Neural cell (in vitro differentiated cells): Measurements from ENCODE around the gene GALNT5. TPM values are rescaled to one million over a fixed set of nuclear protein-coding genes. Genes with fewer than 3 reads are reported as not detected.

Source experiments
- H2AFZ ChIP-seq: fragments of 200-600, 300-800 bp; sonication (generic), shearing (Covaris generic); 2 replicates; pipeline ENCODE4 v1.6.0; 2014; ENCODE audit warnings: low read depth, mild to moderate bottlenecking, antibody characterized with exemption, low read length, moderate library complexity
- H3F3A ChIP-seq: fragments of 200-600 bp; shearing (Covaris generic); 2 replicates; pipeline ENCODE4 v1.6.1; 2016; ENCODE audit warnings: mild to moderate bottlenecking, moderate library complexity, mixed read lengths, antibody characterized with exemption, low read length; ENCODE audit not compliant: insufficient read depth, poor library complexity, severe bottlenecking
- H3K27ac ChIP-seq: fragments of 200-600, 300-800 bp; sonication (generic), shearing (Covaris generic); 2 replicates; pipeline ENCODE4 v1.5.1; 2014; ENCODE audit warnings: mild to moderate bottlenecking, low read length, moderate library complexity
- H3K27me3 ChIP-seq: fragments of 300-800, 200-600 bp; sonication (generic), shearing (Covaris generic); 2 replicates; pipeline ENCODE4 v1.6.0; 2014; ENCODE audit warnings: mild to moderate bottlenecking, low read depth, low read length, moderate library complexity; ENCODE audit not compliant: insufficient read depth
- H3K36me3 ChIP-seq: fragments of 300-800, 200-600 bp; sonication (generic), shearing (Covaris generic); 2 replicates; pipeline ENCODE4 v1.5.1; 2014; ENCODE audit warnings: mild to moderate bottlenecking, antibody characterized with exemption, low read length, moderate library complexity; ENCODE audit not compliant: insufficient read depth
- H3K4me2 ChIP-seq: fragments of 300-800, 200-600 bp; sonication (generic), shearing (Covaris generic); 2 replicates; pipeline ENCODE4 v1.6.0; 2014; ENCODE audit warnings: mild to moderate bottlenecking, low read length
- H3K4me3 ChIP-seq: fragments of 300-800, 200-600 bp; sonication (generic), shearing (Covaris generic); 2 replicates; pipeline ENCODE4 v1.5.1; 2014; ENCODE audit warnings: mild to moderate bottlenecking, low read length, moderate library complexity
- H3K79me2 ChIP-seq: fragments of 200-600 bp; shearing (Covaris generic); replicated peaks from 2 replicates; pipeline ENCODE4 v1.6.0; 2014; ENCODE audit warnings: mild to moderate bottlenecking, low read length, moderate library complexity; ENCODE audit not compliant: insufficient read depth
- H3K9ac ChIP-seq: fragments of 300-800, 200-600 bp; sonication (generic), shearing (Covaris generic); 2 replicates; pipeline ENCODE4 v1.6.1; 2016; ENCODE audit warnings: mild to moderate bottlenecking, low read length, mixed read lengths
- H3K9me2 ChIP-seq: fragments of 200-600 bp; shearing (Covaris generic); 2 replicates; pipeline ENCODE4 v1.6.1; 2016; ENCODE audit warnings: mild to moderate bottlenecking, low read length, mixed read lengths; ENCODE audit not compliant: insufficient read depth
- H3K9me3 ChIP-seq: fragments of 200-600, 300-800 bp; sonication (generic), shearing (Covaris generic); 2 replicates; pipeline ENCODE4 v1.6.1; 2016; ENCODE audit warnings: mild to moderate bottlenecking, mixed run types, low read length, moderate library complexity, mixed read lengths
- H4K20me1 ChIP-seq: fragments of 200-600 bp; shearing (Covaris generic); 2 replicates; pipeline ENCODE4 v1.6.1; 2016; ENCODE audit warnings: mild to moderate bottlenecking, mixed run types; ENCODE audit not compliant: insufficient read depth
- EP300 ChIP-seq: fragments of 450-650 bp; conservative IDR thresholded peaks from 2 replicates; pipeline ENCODE4 v1.6.1; 2014; ENCODE audit warnings: antibody characterized with exemption, mild to moderate bottlenecking, moderate library complexity; ENCODE audit not compliant: poor library complexity, severe bottlenecking
- EZH2 ChIP-seq: fragments of 200-600, 300-800 bp; shearing (Covaris generic), sonication (generic); IDR thresholded peaks from 2 replicates; pipeline ENCODE4 v1.6.1; 2014; ENCODE audit warnings: antibody characterized with exemption, low read length, borderline replicate concordance, mild to moderate bottlenecking; ENCODE audit not compliant: insufficient read depth, poor library complexity, severe bottlenecking
- MXI1 ChIP-seq: fragments of 450-650 bp; conservative IDR thresholded peaks from 2 replicates; pipeline ENCODE4 v1.6.1; 2014; ENCODE audit warnings: antibody characterized with exemption, mild to moderate bottlenecking; ENCODE audit not compliant: poor library complexity, severe bottlenecking
- POLR2AphosphoS5 ChIP-seq: IDR thresholded peaks from 2 replicates; pipeline ENCODE4 v1.6.1; 2012
- RAD21 ChIP-seq: fragments of 450-650 bp; conservative IDR thresholded peaks from 2 replicates; pipeline ENCODE4 v1.6.1; 2014; ENCODE audit warnings: antibody characterized with exemption, mild to moderate bottlenecking, moderate library complexity
- SMC3 ChIP-seq: fragments of 450-650 bp; conservative IDR thresholded peaks from 2 replicates; pipeline ENCODE4 v1.6.1; 2014; ENCODE audit warnings: antibody characterized with exemption, mild to moderate bottlenecking, moderate library complexity; ENCODE audit not compliant: poor library complexity
- TAF1 ChIP-seq: IDR thresholded peaks from 2 replicates; pipeline ENCODE4 v1.6.1; 2012; ENCODE audit warnings: low read depth
- polyA plus RNA-seq: library from polyadenylated mRNA; depleted of rRNA; stranded (reverse); fragments of >200 nt; gene quantifications from 2 replicates; pipeline ENCODE4 v1.2.3, GENCODE V29; 2014
- TF ChIP-seq, protein P1 (sequence below): IDR thresholded peaks from 2 replicates; pipeline ENCODE4 v1.6.1; 2012; ENCODE audit warnings: borderline replicate concordance
- TF ChIP-seq, protein P2 (sequence below): fragments of 450-650 bp; IDR thresholded peaks from 2 replicates; pipeline ENCODE4 v1.5.1; 2014; ENCODE audit warnings: antibody characterized with exemption, mild to moderate bottlenecking, moderate library complexity; ENCODE audit not compliant: poor library complexity, severe bottlenecking

GALNT5 gene
- polyA plus RNA-seq, 1 donor from 2014 or later = not detected

DNA sequence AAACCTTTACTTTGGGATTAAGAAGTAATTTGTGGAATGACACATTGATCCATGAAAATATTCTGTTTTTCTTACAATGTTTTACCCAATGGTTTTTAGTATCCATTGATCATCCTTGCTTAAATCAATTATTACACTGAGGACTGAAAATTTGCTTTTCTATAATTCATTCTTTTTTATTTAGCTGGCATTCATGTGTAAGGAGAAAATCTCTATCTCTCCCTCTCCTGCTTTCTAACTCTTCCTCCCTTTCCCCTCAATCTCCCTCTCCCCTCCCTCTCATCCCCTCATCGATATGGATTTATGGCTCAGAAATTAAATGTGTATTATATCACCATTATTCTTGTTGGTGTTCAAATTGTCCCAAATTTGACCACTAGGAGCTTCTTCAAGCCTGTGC lies 29.7 kb downstream of the GALNT5 start:
- Histone ChIP-seq H3K27me3 (no peaks in the 10 kb centered on the region), H3K4me2 (no peak overlapping the region), H3K79me2 (no peaks in the 10 kb centered on the region), H3F3A (no peaks in the 10 kb centered on the region), H3K4me3 (no peak overlapping the region), H4K20me1 (no peaks in the 10 kb centered on the region), H3K9me3 (no peaks in the 10 kb centered on the region), H3K9ac (no peak overlapping the region), H3K9me2 (no peaks in the 10 kb centered on the region), H2AFZ (no peak overlapping the region), H3K36me3 (no peaks in the 10 kb centered on the region), H3K27ac (no peak overlapping the region)
- TF ChIP-seq POLR2AphosphoS5 (no peak), EP300 (no peak), EZH2 (no peak), RAD21 (no peak), TAF1 (no peak), SMC3 (no peak), MXI1 (no peak)
- TF ChIP-seq, protein P1, sequence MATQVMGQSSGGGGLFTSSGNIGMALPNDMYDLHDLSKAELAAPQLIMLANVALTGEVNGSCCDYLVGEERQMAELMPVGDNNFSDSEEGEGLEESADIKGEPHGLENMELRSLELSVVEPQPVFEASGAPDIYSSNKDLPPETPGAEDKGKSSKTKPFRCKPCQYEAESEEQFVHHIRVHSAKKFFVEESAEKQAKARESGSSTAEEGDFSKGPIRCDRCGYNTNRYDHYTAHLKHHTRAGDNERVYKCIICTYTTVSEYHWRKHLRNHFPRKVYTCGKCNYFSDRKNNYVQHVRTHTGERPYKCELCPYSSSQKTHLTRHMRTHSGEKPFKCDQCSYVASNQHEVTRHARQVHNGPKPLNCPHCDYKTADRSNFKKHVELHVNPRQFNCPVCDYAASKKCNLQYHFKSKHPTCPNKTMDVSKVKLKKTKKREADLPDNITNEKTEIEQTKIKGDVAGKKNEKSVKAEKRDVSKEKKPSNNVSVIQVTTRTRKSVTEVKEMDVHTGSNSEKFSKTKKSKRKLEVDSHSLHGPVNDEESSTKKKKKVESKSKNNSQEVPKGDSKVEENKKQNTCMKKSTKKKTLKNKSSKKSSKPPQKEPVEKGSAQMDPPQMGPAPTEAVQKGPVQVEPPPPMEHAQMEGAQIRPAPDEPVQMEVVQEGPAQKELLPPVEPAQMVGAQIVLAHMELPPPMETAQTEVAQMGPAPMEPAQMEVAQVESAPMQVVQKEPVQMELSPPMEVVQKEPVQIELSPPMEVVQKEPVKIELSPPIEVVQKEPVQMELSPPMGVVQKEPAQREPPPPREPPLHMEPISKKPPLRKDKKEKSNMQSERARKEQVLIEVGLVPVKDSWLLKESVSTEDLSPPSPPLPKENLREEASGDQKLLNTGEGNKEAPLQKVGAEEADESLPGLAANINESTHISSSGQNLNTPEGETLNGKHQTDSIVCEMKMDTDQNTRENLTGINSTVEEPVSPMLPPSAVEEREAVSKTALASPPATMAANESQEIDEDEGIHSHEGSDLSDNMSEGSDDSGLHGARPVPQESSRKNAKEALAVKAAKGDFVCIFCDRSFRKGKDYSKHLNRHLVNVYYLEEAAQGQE = no peak
- TF ChIP-seq, protein P2, sequence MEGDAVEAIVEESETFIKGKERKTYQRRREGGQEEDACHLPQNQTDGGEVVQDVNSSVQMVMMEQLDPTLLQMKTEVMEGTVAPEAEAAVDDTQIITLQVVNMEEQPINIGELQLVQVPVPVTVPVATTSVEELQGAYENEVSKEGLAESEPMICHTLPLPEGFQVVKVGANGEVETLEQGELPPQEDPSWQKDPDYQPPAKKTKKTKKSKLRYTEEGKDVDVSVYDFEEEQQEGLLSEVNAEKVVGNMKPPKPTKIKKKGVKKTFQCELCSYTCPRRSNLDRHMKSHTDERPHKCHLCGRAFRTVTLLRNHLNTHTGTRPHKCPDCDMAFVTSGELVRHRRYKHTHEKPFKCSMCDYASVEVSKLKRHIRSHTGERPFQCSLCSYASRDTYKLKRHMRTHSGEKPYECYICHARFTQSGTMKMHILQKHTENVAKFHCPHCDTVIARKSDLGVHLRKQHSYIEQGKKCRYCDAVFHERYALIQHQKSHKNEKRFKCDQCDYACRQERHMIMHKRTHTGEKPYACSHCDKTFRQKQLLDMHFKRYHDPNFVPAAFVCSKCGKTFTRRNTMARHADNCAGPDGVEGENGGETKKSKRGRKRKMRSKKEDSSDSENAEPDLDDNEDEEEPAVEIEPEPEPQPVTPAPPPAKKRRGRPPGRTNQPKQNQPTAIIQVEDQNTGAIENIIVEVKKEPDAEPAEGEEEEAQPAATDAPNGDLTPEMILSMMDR = no peak

DNA sequence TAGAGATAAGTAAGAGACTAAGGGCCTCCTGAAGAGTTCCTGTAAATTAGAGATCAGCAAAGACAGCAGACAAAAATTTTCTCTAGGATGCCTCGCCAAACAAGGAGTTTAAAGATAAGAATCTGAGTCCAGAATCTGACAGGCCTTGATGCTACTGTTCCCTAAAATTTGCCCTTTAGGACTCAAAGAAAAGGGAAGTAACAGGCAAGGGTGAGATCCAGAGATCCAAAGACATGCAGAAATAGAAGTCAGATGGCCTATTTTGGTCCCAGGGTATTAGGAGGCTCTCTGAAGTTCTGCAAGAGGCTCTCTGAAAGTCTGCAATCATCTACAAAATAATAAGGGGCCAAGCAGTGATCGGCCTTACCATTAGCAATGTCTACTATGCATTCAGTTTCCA lies 33.0 kb downstream of the GALNT5 start:
- H3K9ac ChIP-seq = no peak overlapping the region
- no peaks in the 10 kb centered on the region for H3K36me3 ChIP-seq
- TF ChIP-seq RAD21 (no peak), SMC3 (no peak), MXI1 (no peak), POLR2AphosphoS5 (no peak), TAF1 (no peak), EP300 (no peak), EZH2 (no peak)
- TF ChIP-seq, protein P1 = no peak
- TF ChIP-seq, protein P2 = no peak
- H3K4me2 ChIP-seq = no peak overlapping the region
- no peak overlapping the region for H2AFZ ChIP-seq
- H3K27me3 ChIP-seq = no peaks in the 10 kb centered on the region
- H3K79me2 ChIP-seq = no peaks in the 10 kb centered on the region
- no peak overlapping the region for H3K27ac ChIP-seq
- no peaks in the 10 kb centered on the region for H3F3A ChIP-seq
- no peaks in the 10 kb centered on the region for H3K9me3 ChIP-seq
- no peaks in the 10 kb centered on the region for H4K20me1 ChIP-seq
- H3K4me3 ChIP-seq = no peak overlapping the region
- no peaks in the 10 kb centered on the region for H3K9me2 ChIP-seq
